B cell (primary cell): ENCODE measurements around the gene CCDC177. TPM values are rescaled to one million over a fixed set of nuclear protein-coding genes. Genes with fewer than 3 reads are reported as not detected.

ENCODE experiments used
- ATAC-seq: fragments of 200-7000 bp; cut with Tn5 transposase; one replicate; pipeline ENCODE4 v1.10.0; 2021; ENCODE audit warnings: low read depth, mild to moderate bottlenecking, moderate number of reproducible peaks, moderate library complexity
- CTCF ChIA-PET: fragments of 350-600 bp; sonication (Branson Sonifier 250); formaldehyde crosslinking; loops from one replicate; lab custom pipeline; 2021; ENCODE audit warnings: antibody characterized with exemption, inconsistent platforms; lab: Charles Lee
- POLR2A ChIA-PET: fragments of 350-600 bp; sonication (Branson Sonifier 250); formaldehyde crosslinking; loops from one replicate; lab custom pipeline; 2021; ENCODE audit warnings: antibody characterized with exemption; lab: Charles Lee
- DNase-seq: peaks from one replicate; pipeline ENCODE4 v3.0.0; 2013
- H2AFZ ChIP-seq: 2 replicates; pipeline ENCODE4 v1.6.1; 2012; ENCODE audit warnings: mild to moderate bottlenecking, low read depth, low read length; ENCODE audit not compliant: insufficient read depth, poor library complexity, severe bottlenecking
- H3K27ac ChIP-seq, 2 donors: 1 replicate in 1 of 2; 2 replicates in 1 of 2; pipeline ENCODE4 v1.5.1; 2012 to 2013; ENCODE audit warnings: low read length in 2 of 2, mild to moderate bottlenecking in 2 of 2, moderate library complexity in 1 of 2
- H3K27me3 ChIP-seq, 4 experiments: fragments of 200-600 bp in 1 of 4; sonication (generic) in 1 of 4; replicated peaks in 1 of 4; 1 replicate in 2 of 4; 2 replicates in 2 of 4; pipeline versions ENCODE4 v1.6.1 to v1.7.0; 2013 to 2016; ENCODE audit warnings: low read length in 3 of 4, mild to moderate bottlenecking in 2 of 4, mixed read lengths in 1 of 4, moderate library complexity in 1 of 4; ENCODE audit not compliant: insufficient read depth in 4 of 4, control insufficient read depth in 3 of 4; ENCODE audit errors: control extremely low read depth in 1 of 4
- H3K36me3 ChIP-seq, 2 experiments: replicated peaks in 1 of 2; 1 replicate in 1 of 2; 2 replicates in 1 of 2; pipeline versions ENCODE4 v1.6.1 to v1.7.1; 2013; ENCODE audit warnings: low read length in 1 of 2; ENCODE audit not compliant: insufficient read depth in 2 of 2, control insufficient read depth in 1 of 2; ENCODE audit errors: control extremely low read depth in 1 of 2, extremely low read depth in 1 of 2
- H3K4me1 ChIP-seq, 2 donors: fragments of 200-600 bp in 1 of 2; sonication (generic) in 1 of 2; 1 replicate in 1 of 2; 2 replicates in 1 of 2; pipeline versions ENCODE4 v1.5.1 to v1.6.1; 2013 to 2017; ENCODE audit warnings: low read length in 2 of 2; ENCODE audit not compliant: control insufficient read depth in 2 of 2, insufficient read depth in 2 of 2
- H3K4me2 ChIP-seq: replicated peaks from 2 replicates; pipeline ENCODE3; 2012; ENCODE audit warnings: mild to moderate bottlenecking, low read depth, low read length; ENCODE audit not compliant: poor library complexity, severe bottlenecking
- H3K4me3 ChIP-seq, 5 experiments: fragments of 200-600 bp in 1 of 5; sonication (generic) in 1 of 5; 1 replicate in 3 of 5; 2 replicates in 2 of 5; pipeline versions ENCODE4 v1.5.1 to v1.7.0; 2011 to 2016; ENCODE audit warnings: low read length in 4 of 5, mild to moderate bottlenecking in 4 of 5, low read depth in 2 of 5, control low read depth in 1 of 5, moderate library complexity in 1 of 5; ENCODE audit not compliant: insufficient read depth in 1 of 5; ENCODE audit errors: control extremely low read depth in 1 of 5, extremely low read depth in 1 of 5
- H3K79me2 ChIP-seq: fragments of 200-600 bp; sonication (generic); one replicate; pipeline ENCODE4 v1.6.0; 2016; ENCODE audit warnings: low read length; ENCODE audit not compliant: control insufficient read depth, insufficient read depth
- H3K9ac ChIP-seq: fragments of 200-600 bp; sonication (generic); 2 replicates; pipeline ENCODE4 v1.6.1; 2017; ENCODE audit warnings: mild to moderate bottlenecking, low read length, moderate library complexity
- H3K9me3 ChIP-seq, 3 donors: one replicate each; pipeline versions ENCODE4 v1.6.1 to v1.7.1; 2013; ENCODE audit warnings: low read length in 2 of 3; ENCODE audit not compliant: control insufficient read depth in 2 of 3, insufficient read depth in 1 of 3; ENCODE audit errors: control extremely low read depth in 1 of 3
- H4K20me1 ChIP-seq: 2 replicates; pipeline ENCODE4 v1.6.0; 2012; ENCODE audit warnings: mild to moderate bottlenecking, low read length; ENCODE audit not compliant: insufficient read depth, control insufficient read depth, poor library complexity, severe bottlenecking
- H3K27ac Mint-ChIP-seq: one replicate; pipeline ENCODE4 v1.8.0; 2021; ENCODE audit warnings: mixed read lengths
- H3K27me3 Mint-ChIP-seq: one replicate; pipeline ENCODE4 v1.8.0; 2021; ENCODE audit warnings: mixed read lengths
- H3K4me1 Mint-ChIP-seq: one replicate; pipeline ENCODE4 v1.8.0; 2021; ENCODE audit warnings: mixed read lengths
- H3K4me3 Mint-ChIP-seq: one replicate; pipeline ENCODE4 v1.8.0; 2021; ENCODE audit warnings: mixed read lengths
- H3K9me3 Mint-ChIP-seq: one replicate; pipeline ENCODE4 v1.8.0; 2022; ENCODE audit warnings: mixed read lengths; ENCODE audit not compliant: insufficient read depth
- EZH2 ChIP-seq: IDR thresholded peaks from 2 replicates; pipeline ENCODE4 v1.6.1; 2012; ENCODE audit warnings: borderline replicate concordance, low read depth, mild to moderate bottlenecking, moderate library complexity, low read length; ENCODE audit not compliant: insufficient read depth, poor library complexity, severe bottlenecking
- WGBS: methylation state at CpG from one replicate; pipeline ENCODE4 v1.1.5; 2013; ENCODE audit warnings: missing lambda C conversion rate; ENCODE audit not compliant: insufficient coverage; 5-methylcytosine and 5-hydroxymethylcytosine counted together
- intact Hi-C: fragments of 100-400 bp; cut with micrococcal nuclease; formaldehyde crosslinking; loops from one replicate; pipeline ENCODE4 v1.10.0; 2022
- polyA plus RNA-seq: library from polyadenylated mRNA; depleted of rRNA; stranded (reverse); fragments of >200 nt; gene quantifications from 2 replicates; pipeline ENCODE4 v1.2.3, GENCODE V29; 2012
- total RNA-seq, 2 donors: library from RNA; stranded (reverse); fragments of 120-200 nt in 1 of 2; gene quantifications; 1 replicate in 1 of 2; 2 replicates in 1 of 2; pipeline versions ENCODE4 v1.2.3 to v1.2.4, GENCODE V29; 2013 to 2022
- TF ChIP-seq, protein P1 (sequence below): fragments of 200-600 bp; IDR thresholded peaks from one replicate; pipeline ENCODE4 v1.8.0; 2022; ENCODE audit warnings: antibody characterized with exemption, mild to moderate bottlenecking

CCDC177 gene
- total and polyA plus RNA-seq, 2 donors (not counting 1 experiment from before 2014, with no cell fraction given), result not detected

DNA sequence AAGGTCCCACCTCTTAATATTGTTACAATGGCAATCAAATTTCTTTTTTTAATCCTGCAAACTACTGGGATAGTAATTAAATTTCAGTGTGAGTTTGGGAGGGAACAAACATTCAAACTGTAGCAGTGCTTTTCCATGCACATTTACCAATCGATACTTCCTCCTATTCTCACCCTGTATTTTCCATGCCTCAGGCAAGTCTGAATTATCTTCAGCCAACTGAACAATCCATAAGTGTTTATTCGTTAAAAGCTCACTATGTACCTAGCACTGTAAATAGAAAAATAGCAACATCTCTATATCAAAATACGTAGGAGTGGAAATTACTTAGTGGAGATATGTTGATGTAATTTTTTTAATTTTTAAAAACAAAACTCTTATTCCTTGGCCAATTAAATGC, 43.5 kb downstream of the CCDC177 start:
- Mint-ChIP-seq H3K27me3 (peaks cover 31% of the 10 kb centered on the region), H3K27ac (no peak overlapping the region), H3K4me3 (no peak overlapping the region), H3K4me1 (no peaks in the 10 kb centered on the region), H3K9me3 (no peaks in the 10 kb centered on the region)
- ChIA-PET CTCF (no interaction called here), POLR2A (no interaction called here)
- 83% methylated on average over 1 of the region's 3 CpGs for WGBS
- Histone ChIP-seq H3K4me1 (no peaks in the 10 kb centered on the region), H3K4me3 (no peak overlapping the region), H3K36me3 (no peaks in the 10 kb centered on the region), H3K79me2 (no peaks in the 10 kb centered on the region), H3K9me3 (no peaks in the 10 kb centered on the region), H3K27ac (no peak overlapping the region), H4K20me1 (no peaks in the 10 kb centered on the region), H3K4me2 (no peak overlapping the region), H2AFZ (no peak overlapping the region), H3K9ac (no peak overlapping the region), H3K27me3 (peaks cover 0 to 7% (median 1%) of the 10 kb centered on the region in 4 experiments)
- DNase-seq, result no peak
- TF ChIP-seq, protein P1, sequence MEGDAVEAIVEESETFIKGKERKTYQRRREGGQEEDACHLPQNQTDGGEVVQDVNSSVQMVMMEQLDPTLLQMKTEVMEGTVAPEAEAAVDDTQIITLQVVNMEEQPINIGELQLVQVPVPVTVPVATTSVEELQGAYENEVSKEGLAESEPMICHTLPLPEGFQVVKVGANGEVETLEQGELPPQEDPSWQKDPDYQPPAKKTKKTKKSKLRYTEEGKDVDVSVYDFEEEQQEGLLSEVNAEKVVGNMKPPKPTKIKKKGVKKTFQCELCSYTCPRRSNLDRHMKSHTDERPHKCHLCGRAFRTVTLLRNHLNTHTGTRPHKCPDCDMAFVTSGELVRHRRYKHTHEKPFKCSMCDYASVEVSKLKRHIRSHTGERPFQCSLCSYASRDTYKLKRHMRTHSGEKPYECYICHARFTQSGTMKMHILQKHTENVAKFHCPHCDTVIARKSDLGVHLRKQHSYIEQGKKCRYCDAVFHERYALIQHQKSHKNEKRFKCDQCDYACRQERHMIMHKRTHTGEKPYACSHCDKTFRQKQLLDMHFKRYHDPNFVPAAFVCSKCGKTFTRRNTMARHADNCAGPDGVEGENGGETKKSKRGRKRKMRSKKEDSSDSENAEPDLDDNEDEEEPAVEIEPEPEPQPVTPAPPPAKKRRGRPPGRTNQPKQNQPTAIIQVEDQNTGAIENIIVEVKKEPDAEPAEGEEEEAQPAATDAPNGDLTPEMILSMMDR, result no peak
- TF ChIP-seq EZH2, result no peak
- ATAC-seq, result no peak
- intact Hi-C loops, result no loop called here

DNA sequence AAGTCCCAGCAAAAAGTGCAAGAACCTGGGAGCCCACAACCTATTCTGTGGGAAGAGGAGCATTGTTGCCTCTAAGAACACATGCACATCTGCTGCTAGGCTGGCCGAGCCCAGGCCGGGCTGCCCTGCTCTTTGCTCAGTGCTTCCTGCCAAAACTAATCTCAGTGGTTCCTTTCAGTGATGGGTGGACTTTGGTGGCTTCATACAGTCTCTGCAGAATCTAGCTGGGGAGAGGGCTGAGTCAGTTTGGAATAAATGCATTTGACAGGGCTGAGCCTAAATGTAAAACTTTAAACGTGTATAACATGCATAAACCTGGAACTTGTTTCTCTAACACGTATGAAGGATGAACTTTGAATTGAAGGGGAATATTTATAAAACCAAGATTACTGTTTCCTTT, 44.6 kb downstream of the CCDC177 start:
- DNase-seq (no peak), ATAC-seq (no peak)
- H2AFZ ChIP-seq, result no peak overlapping the region
- H3K9ac ChIP-seq, result no peak overlapping the region
- no peak overlapping the region for H3K27ac ChIP-seq
- Mint-ChIP-seq H3K4me1 (no peaks in the 10 kb centered on the region), H3K4me3 (no peak overlapping the region), H3K27me3 (peaks cover 35% of the 10 kb centered on the region), H3K9me3 (no peaks in the 10 kb centered on the region), H3K27ac (no peak overlapping the region)
- ChIA-PET POLR2A (no interaction called here), CTCF (no interaction called here)
- TF ChIP-seq, protein P1, result no peak
- TF ChIP-seq EZH2, result no peak
- 81% methylated on average over 2 of the region's 4 CpGs for WGBS
- no peaks in the 10 kb centered on the region for H4K20me1 ChIP-seq
- no peak overlapping the region for H3K4me3 ChIP-seq
- H3K9me3 ChIP-seq, result no peaks in the 10 kb centered on the region
- intact Hi-C loops, result no loop called here
- no peaks in the 10 kb centered on the region for H3K36me3 ChIP-seq
- H3K27me3 ChIP-seq, result peaks cover 0 to 9% (median 1%) of the 10 kb centered on the region in 4 experiments
- H3K4me1 ChIP-seq, result no peaks in the 10 kb centered on the region
- no peaks in the 10 kb centered on the region for H3K79me2 ChIP-seq
- H3K4me2 ChIP-seq, result no peak overlapping the region
